8988T (cell line): ENCODE results near the gene ITPRID1.
"Not testable (repeated sequence)": the region's sequence is repeated elsewhere in the genome, so short reads cannot be mapped to it uniquely, and the experiment has no call there.

Experiments
- DNase-seq: peaks from one replicate; pipeline ENCODE4 v3.0.0; 2011

The ITPRID1 gene

GRCh38 chr7:31517513-31517912 lies 3.6 kb downstream of the ITPRID1 start:
- no peak for DNase-seq

- no peak for DNase-seq
Measured at GRCh38 chr7:31518766-31519165, 4.9 kb downstream of the ITPRID1 start.

GRCh38 chr7:31521336-31522010 lies 7.6 kb downstream of the ITPRID1 start:
- DNase-seq, result no peak

GRCh38 chr7:31526864-31527263 lies 13.0 kb downstream of the ITPRID1 start:
- no peak for DNase-seq

- no peak for DNase-seq
Measured at GRCh38 chr7:31529103-31529502, 15.2 kb downstream of the ITPRID1 start.

GRCh38 chr7:31540651-31541185 lies 26.8 kb downstream of the ITPRID1 start:
- DNase-seq, result not testable (repeated sequence)

GRCh38 chr7:31545549-31545948 lies 31.7 kb downstream of the ITPRID1 start:
- DNase-seq, result no peak

GRCh38 chr7:31549611-31550010 lies 35.7 kb downstream of the ITPRID1 start:
- no peak for DNase-seq

- DNase-seq, result no peak
Measured at GRCh38 chr7:31550432-31550831, 36.5 kb downstream of the ITPRID1 start.

GRCh38 chr7:31553661-31554081 lies 39.8 kb downstream of the ITPRID1 start:
- no peak for DNase-seq

- no peak for DNase-seq
Measured at GRCh38 chr7:31562002-31562401, 48.1 kb downstream of the ITPRID1 start.

- no peak for DNase-seq
Measured at GRCh38 chr7:31563522-31563921, 49.6 kb downstream of the ITPRID1 start.

GRCh38 chr7:31563951-31564350 lies 50.1 kb downstream of the ITPRID1 start:
- DNase-seq, result no peak

- DNase-seq, result no peak
Measured at GRCh38 chr7:31564661-31565060, 50.8 kb downstream of the ITPRID1 start.

- DNase-seq, result no peak
Measured at GRCh38 chr7:31569528-31569927, 55.6 kb downstream of the ITPRID1 start.

- DNase-seq, result no peak
Measured at GRCh38 chr7:31583526-31583925, 69.6 kb downstream of the ITPRID1 start.

GRCh38 chr7:31583942-31584341 lies 70.1 kb downstream of the ITPRID1 start:
- DNase-seq, result no peak

- no peak for DNase-seq
Measured at GRCh38 chr7:31595390-31595789, 81.5 kb downstream of the ITPRID1 start.

GRCh38 chr7:31602041-31602625 lies 88.2 kb downstream of the ITPRID1 start:
- DNase-seq, result no peak

GRCh38 chr7:31603046-31603445 lies 89.2 kb downstream of the ITPRID1 start:
- no peak for DNase-seq

GRCh38 chr7:31613604-31614003 lies 99.7 kb downstream of the ITPRID1 start:
- no peak for DNase-seq

GRCh38 chr7:31633467-31633866 lies 119.6 kb downstream of the ITPRID1 start:
- no peak for DNase-seq

- no peak for DNase-seq
Measured at GRCh38 chr7:31633894-31634494, 120.1 kb downstream of the ITPRID1 start.

GRCh38 chr7:31640381-31640780 lies 126.5 kb downstream of the ITPRID1 start:
- DNase-seq, result no peak
